ENCODE results near the gene DNER.

The DNER gene

DNA sequence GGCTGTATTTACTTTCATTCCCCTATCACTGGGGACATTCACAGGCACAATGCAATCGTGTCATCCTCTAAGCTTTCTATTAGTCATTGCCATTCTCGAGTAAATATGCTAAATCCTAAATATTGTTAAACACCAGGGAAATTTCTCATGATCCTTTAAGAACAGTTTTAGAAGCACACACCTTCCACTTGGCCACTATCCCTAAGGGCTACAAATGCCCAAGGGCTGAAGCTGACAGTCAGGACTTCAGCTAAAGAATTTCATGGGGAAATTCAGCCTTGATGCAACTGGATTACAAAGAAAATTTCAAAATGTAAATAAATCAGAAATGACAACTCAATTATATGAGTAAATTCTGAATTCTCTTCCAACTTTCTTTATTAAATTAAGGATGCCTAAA, 280.2 kb downstream of the DNER start:
- DNase-seq (ENCODE audit: low read depth), result no peak

DNA sequence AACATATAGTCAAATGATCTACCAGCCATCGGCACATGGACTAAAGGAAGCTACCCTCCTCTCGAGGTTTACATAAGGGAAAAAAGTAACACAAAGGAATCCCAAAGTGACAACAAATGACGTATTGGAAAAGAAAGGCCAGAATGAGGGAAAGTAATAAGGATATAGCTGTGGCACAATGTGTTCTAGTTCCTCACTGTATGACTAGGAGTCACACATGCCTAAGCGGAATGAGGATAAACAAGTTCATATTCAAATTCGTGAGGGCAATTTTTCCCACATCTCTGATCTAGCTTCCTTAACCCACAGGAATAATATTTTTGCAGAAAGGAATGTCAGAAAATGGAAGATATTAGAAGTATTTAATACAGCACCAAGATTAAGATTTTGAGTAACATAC, 281.0 kb downstream of the DNER start:
- DNase-seq (ENCODE audit: low read depth), result no peak

DNA sequence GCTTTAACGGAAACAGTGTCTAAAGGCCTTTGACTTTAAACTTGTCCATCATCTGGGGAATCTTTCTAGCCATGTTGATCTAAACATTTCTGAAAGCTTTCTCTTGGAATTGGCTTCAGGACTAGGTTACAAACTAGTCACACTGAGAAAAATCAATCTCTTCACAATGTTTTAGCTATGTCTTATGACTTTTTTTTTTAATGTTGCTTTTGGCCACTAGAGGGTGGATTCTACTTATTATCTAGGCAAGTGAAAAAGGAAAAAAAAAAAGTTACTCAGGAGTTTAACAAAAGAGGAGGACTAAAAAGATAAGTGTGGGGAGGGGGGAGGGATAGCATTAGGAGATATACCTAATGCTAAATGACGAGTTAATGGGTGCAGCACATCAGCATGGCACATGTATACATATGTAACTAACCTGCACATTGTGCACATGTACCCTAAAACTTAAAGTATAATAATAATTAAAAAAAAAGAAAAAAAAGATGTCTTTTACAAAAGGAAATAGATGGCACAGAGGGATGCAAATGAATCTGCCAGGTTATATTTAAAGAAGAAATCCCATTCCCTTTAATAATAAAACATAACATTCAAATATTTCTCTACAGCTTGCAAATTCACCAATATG, 282.9 kb downstream of the DNER start:
- DNase-seq (ENCODE audit: low read depth), result no peak

DNA sequence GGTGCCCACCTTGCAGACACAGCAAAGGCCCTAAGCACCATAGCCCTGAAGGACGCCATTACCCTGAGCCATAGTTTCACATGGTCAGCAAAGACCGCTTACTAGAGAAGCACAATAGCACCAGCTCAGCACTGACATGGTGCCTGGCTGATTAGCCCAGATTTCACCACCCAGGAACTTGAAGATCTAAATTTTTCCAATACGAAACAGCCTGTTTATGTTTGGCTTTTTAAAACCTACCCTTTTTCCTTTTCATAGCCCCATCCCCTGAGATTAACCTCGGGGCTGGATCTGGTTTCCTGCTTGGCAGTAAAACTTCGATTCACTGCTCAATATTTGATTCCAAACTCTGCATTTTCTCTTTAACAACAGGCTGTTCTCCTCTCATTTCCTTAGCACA, 284.8 kb downstream of the DNER start:
- no peak for DNase-seq (ENCODE audit: low read depth)

DNA sequence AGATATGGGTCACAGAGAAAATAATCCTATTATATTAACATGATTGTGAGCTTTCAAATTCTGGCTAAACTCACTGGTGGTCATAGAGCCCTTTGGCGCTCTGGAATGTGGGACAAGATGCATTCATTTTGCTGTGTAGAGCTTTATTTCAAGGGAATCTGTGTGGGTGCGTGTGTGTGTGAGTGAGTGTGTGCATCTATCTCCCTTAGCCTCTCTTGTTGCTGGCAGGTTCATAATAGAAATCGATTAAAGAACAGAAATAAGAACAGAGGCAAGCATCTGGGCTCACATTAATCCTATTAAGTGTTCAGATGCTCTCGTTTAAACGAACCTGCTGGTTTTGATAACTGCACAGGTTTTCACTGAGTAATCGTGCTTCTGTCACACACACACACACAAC, 287.9 kb downstream of the DNER start:
- DNase-seq (ENCODE audit: low read depth), result no peak

DNA sequence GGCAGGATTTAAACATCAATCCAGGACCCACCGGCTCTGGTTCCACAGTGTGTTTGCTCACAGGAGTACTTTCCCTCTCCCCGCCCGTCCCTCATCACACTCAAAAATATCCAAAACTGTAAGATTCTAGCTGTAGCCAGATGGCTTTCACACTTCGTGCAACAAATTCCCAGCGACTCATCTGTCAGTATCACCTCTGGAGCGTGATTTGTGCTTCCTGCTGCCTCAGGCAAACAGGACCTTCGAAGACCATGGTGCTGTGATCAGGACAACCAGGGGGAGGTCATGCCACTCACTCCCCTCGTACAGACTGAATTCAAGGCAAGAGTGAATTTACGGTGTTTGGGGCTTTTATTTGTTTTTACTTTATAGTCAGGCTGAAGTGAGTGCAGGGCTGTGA, 288.8 kb downstream of the DNER start:
- DNase-seq (ENCODE audit: low read depth), result no peak

DNA sequence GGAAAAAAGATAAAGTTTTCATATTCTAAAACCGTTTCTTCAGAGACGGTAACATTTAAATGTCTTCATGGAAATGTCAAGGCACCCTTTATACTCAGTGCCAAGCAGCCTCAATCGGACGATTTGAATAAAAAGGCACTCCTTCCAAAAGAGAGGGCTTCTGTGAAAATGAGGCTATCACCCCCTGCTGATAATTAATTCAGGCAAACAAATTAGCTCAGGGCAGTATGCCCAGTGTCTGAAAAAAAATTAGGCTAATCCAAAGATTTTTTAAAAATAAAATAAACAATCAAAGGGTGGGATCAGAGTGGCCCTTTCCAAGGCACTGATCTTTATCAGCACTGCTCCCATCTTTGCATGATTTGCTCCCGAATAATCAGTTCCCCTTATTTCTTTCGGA, 292.3 kb downstream of the DNER start:
- no peak for DNase-seq (ENCODE audit: low read depth)

DNA sequence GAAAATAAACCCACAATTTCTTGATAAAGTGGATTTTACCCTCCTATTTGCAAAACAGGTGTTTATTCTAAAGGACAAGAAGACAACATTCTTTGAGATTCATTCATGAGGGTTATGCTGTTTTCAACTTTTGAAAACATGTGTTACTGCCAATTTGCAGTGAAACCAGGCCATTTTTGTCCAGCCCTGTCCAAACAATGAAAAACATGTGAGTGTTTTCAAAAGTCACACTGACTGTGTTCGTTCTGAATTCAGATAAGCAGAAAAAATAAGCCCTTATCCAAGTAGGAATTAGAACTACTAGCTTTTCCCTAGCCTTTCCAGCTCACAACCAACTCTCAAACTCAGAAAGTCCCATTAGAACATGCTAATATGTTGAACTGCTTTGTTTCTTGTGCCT, 295.2 kb downstream of the DNER start:
- DNase-seq (ENCODE audit: low read depth), result no peak

DNA sequence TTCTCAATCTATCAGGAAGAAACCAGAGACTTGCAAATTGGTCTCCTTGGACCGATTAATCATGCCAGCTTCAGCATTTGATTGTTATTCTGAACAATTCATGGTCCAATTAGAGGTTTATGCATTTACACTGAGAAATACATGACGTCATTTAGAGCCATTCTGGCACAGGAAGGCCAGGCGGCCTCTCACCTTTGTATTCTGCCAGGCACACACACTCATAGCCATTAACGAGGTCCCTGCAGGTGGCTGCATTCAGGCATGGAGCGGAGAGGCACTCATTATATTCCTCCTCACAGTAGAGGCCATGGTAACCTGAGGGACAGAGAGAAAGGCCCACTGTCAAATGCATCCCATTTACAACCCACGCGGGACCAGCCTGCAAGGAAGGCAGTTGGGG, 296.4 kb downstream of the DNER start:
- DNase-seq (ENCODE audit: low read depth), result no peak

DNA sequence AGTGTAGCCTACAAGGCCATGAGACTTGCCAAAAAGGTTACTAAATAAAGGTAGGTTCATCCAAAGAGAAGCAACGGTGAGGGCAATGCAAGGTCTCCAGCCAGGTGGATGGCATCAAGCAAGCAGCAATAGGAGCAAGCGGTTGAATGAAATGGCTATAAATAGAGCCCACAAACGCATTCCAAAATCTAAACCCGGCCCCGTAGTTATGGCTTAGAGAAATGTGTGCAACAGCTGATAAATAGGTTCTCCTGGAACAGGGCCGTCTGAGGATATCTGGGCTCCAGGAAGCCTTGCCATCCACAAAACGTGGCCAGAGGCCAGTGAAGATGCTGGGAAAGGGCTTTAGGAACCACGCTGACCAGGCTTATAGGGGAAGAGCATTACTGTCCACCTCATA, 297.2 kb downstream of the DNER start:
- no peak for DNase-seq (ENCODE audit: low read depth)

DNA sequence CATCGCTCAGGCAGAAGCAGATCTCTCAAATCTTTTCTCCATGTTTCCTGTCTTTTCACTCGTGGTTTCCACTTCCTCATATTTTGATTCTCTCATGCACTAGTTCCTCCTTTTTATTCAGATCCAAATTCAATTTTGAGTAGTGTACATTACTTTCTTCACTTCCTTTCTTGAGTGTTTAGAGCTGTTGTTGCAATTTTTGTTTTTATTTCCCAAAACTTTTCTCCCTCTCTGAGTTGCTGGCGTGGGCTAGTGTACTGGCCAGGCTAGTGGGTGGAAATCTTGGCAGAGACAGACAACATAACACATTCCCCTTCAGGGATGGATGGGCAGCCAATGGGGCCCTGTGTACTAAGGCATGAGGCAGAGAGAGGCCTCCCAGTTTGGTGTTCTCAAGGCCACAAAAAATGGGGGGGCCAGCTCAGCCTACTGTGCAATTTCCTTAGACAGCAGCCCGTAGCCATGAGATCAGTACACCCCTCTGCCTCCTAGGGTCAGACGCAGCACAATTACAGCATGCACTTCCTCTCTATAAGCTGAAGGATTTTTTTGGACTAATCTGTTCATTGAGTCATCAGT, 298.1 kb downstream of the DNER start:
- no peak for DNase-seq (ENCODE audit: low read depth)

DNA sequence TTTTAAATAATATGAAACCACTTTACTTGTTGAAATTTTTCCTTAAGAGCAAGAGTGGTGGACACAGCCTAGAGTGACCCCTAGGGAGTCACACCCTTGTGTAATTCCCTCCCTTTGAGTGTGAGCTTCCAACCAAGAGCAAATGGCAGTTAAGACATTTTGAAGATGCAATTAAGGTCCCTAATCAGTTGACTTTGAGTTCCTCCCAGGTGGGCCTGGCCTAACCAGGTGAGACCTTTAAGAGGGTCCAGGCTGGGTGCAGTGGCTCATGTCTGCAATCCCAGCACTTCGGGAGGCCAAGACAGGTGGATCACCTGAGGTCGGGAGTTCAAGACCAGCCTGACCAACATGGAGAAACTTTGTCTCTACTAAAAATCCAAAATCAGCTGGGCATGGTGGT, 299.7 kb downstream of the DNER start:
- DNase-seq (ENCODE audit: low read depth), result no peak

DNA sequence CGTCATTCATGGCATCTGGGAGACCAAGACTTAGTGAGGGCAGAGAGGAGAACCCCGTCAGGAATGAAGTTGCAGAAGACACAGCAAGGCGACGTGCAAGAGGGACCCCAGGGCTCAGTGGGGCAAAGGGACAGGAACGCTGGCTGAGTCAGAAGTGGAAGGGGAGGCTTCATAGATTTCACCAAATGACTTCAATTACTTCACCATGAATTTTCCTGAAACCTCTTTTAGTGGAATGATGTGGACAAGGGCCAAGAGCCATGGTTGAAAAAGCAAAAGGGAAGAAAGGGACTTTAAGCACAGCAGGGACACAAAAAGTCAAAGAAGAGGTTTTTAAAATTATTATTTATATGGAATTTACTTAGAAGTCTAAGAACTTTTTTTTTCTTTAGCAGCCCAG, 301.7 kb downstream of the DNER start:
- no peak for DNase-seq (ENCODE audit: low read depth)

DNA sequence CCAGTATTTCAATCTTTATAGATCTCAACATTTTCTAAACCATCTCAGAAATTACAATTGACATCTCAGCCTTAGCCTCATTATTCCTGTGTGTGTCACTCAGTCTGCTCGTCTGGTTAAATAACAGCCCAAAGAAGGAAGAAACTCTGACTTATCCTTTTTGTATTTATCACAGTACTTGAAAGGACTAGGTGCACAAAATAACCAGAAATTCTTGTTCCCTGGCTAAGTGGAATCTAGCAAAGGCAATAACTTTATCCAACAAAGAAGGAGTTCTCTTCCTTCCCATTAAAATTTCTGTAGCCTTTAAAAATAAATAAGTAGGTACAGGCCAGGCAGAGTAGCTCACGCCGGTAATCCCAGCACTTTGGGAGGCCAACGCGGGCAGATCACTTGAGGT, 303.4 kb downstream of the DNER start:
- DNase-seq (ENCODE audit: low read depth), result no peak

DNA sequence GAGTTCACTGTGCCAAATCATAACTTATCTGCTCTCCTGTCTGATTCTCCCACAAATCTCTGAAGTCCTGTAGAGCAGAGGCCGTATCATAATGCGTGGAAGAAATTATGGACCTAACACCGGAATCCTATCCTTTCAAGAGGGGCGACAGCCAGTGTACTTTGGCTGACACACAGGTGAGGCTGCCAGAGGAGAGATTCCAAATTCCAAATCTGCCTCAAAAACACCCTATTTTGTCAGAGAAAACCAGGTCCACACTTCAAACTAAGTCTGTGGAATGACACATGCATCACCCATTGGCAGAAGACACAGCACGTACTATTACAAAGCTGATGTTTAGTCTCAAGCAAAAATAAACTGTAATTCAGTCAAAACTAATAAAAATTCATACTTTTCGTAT, 304.1 kb downstream of the DNER start:
- DNase-seq (ENCODE audit: low read depth), result no peak

DNA sequence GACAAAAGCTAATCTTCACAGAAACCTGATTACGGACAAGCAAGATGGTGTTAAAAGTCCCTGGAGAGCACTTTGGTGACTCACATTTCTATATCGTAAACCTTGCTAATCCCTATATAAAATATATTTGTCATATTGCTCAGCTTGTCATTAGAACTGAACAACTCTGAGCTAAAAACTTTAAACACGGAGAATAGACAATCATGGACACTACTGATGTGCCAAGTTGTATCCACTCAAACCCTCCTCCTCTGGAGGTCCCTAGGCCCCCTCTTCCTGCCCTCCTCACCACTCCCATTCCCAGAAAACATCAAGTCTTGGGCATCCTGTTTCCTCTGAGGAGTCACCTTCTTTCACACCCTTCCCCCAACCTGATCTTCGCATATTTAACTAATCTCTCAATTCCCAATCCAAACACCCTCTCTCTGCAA, 304.6 kb downstream of the DNER start:
- DNase-seq (ENCODE audit: low read depth), result no peak

DNA sequence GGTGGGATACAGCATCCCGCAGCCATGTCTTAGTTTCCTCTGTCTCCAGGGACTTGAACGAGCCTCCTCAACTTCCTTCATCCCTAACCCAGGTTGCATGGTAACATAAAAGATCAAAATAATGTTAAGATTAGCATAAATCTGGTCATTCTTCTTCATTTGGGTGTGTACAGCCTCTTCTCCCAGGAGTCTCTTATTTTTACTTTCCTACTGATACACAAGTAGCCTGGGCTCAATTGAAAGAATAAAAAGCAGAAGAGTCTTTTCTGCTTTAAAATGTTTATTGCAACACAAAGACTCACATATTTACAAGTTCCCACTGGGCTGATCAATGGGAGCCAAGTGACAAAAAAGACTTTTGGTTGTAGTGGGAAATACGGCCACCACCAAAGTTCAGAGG, 305.4 kb downstream of the DNER start:
- no peak for DNase-seq (ENCODE audit: low read depth)

DNA sequence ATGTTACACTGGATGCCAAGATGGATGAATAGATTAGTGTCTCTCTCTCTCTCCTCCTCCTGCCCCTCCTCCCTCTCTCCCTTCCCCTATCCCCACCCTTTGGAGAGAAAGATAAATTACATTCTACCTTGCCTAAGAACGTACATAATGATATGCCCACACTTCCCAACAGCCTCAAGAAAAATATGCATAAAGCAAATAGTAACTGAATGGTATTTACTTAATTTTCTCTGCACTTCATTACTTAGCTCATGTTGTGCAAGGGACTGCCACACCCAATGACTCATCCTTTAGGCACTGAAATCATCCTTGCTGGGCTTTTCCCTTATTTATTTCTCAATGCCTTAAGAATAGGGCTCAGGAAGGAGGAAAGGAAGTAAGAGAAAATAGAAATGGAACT, 306.0 kb downstream of the DNER start:
- DNase-seq (ENCODE audit: low read depth), result no peak

DNA sequence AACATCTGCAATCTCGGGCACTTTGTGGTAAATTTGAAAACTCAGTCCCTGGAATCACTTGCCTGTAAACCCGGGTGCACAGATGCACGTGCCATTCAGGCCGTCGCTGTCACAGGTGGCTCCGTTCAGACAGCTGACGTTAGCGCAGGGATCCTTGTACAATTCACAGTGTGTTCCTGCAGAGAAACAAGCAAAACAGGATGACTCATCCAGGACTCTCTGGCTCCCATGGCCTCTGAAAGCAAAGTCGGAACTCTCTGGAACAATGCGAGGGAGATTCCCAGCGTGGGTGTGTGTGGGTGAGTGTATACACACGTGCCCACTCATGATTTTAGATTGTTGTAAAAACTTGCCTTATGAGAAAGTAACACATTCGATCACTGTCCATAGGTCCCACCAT, 307.2 kb downstream of the DNER start:
- DNase-seq (ENCODE audit: low read depth), result no peak

DNA sequence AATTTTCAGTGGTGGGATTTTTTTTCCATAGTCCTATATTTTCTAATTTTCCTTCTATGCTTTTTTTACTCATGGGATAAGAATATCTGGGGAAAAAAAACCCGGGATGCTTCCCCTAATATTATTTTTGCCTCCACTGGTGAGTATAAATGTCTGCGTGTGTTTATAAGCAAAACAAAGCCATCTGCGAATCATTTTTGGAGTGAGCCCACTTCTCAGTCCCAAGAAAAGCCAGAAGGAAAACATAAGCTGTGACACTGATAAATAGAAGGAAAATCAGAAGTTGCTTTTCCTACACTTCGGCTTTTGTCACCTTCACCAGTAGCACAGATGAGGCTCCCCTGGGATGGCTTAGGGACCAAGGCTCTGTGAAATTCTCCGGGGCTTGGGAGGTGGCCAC, 308.6 kb downstream of the DNER start:
- no peak for DNase-seq (ENCODE audit: low read depth)

DNA sequence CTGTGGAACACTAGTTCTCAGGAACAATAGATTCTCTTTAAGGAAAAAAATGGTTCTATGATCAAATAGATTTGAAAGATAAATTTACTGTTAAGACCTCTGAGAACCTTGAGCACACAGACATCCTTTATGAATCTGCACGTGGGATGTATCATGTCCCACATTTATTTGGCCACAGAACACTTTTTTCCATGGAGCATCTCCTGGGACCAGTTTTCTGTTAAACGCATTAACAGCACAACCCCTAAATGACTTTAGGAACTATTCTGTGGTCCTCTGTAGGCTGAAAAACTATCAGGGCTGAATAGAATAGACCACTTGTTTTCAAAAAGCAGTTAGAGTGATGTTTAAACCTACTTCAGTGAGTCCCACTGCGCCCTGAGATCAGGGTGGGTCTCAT, 311.1 kb downstream of the DNER start:
- no peak for DNase-seq (ENCODE audit: low read depth)

DNA sequence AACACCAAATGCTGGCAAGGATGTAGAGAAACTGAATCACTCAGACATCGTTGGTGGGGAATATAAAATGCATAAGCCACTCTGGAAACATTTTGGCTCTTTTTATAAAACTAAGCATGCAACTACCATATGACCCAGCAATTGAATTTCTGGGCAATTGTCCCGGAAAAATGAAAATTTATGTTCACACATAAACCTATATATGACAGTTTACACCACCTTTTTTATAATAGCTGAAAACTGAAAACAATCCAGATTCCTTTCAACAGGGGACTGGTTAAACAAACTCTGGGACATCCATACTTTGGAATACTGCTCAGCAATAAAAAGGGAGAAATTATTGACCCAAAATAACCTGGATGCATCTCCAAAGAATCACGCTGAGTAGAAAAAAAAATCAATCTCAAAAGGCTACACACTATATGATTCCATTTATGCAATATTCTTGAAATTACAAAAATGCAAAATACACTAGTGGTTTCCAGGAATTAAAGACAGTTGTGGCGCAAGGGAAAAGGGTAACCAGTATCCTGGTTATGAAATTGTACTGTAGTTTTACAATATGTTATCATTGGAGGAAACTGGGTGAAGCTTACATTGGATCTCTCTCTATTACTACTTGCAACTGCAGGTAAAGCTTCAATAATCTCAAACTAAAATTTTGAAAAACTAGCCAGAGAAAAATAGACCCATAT, 313.0 kb downstream of the DNER start:
- no peak for DNase-seq (ENCODE audit: low read depth)

DNA sequence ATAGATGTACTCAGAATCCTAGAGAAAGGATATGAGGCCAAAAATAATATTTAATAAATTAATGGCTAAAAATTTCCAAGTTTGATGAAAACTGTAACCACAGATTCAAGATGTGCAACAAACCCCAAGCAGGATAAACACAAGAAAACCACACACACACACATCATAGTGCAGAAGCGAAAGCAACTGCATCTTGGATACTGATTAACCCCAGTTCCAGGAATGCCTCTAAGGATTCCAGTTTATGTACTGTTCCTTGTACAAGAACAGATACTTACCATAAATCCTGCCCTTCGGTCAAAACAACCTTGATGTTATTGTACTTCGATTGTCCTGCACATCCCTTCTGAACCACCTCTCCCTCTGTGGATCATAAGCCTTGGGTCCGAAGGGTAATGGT, 320.4 kb downstream of the DNER start:
- no peak for DNase-seq (ENCODE audit: low read depth)

DNA sequence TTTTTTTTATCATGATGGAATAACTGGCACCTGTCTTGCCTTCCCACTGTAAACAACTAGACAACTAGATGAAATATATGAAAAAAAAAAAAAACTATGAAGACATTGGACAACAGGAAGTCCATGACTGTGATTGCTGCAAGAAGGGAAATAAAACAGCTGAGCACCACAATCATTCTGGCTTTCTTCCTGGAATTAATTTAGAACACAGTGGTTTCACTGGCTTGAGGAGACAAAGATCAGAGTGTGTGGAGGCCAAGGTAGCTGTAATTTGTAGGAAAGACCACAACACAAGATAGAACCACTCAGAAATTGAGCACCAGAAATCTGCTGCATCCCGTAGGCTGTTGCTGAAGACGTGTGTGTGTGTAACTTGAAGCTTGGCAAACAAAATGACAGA, 322.2 kb downstream of the DNER start:
- DNase-seq (ENCODE audit: low read depth), result no peak
